Loucy (cell line): ENCODE results near the gene UBL7.

ENCODE experiments used
- H2AFZ ChIP-seq: fragments of 200-600 bp; sonication (generic); 2 replicates; pipeline ENCODE4 v1.6.0; 2016; ENCODE audit warnings: antibody characterized with exemption, mild to moderate bottlenecking, low read length, moderate library complexity
- H3F3A ChIP-seq: fragments of 200-600 bp; 2 replicates; pipeline ENCODE4 v1.6.0; 2016; ENCODE audit warnings: antibody characterized with exemption, low read depth, mild to moderate bottlenecking
- H3K27me3 ChIP-seq: fragments of 200-600 bp; sonication (generic); 2 replicates; pipeline ENCODE4 v1.6.1; 2014; ENCODE audit warnings: low read length, mild to moderate bottlenecking; ENCODE audit not compliant: insufficient read depth, poor library complexity, severe bottlenecking
- H3K36me3 ChIP-seq: fragments of 200-600 bp; sonication (generic); 2 replicates; pipeline ENCODE4 v1.6.1; 2016; ENCODE audit warnings: low read length; ENCODE audit not compliant: insufficient read depth
- H3K4me1 ChIP-seq: fragments of 200-600 bp; sonication (generic); 2 replicates; pipeline ENCODE4 v1.5.1; 2014; ENCODE audit warnings: low read length, mild to moderate bottlenecking; ENCODE audit not compliant: insufficient read depth, poor library complexity, severe bottlenecking
- H3K4me2 ChIP-seq: fragments of 200-600 bp; sonication (generic); 2 replicates; pipeline ENCODE4 v1.6.0; 2014; ENCODE audit warnings: antibody characterized with exemption, low read length, low read depth, mild to moderate bottlenecking; ENCODE audit not compliant: poor library complexity, severe bottlenecking
- H3K4me3 ChIP-seq: fragments of 200-600 bp; sonication (generic); 2 replicates; pipeline ENCODE4 v1.5.1; 2014; ENCODE audit warnings: low read length, mild to moderate bottlenecking, mixed read lengths; ENCODE audit not compliant: poor library complexity, severe bottlenecking
- H3K79me2 ChIP-seq: fragments of 200-600 bp; sonication (generic); 2 replicates; pipeline ENCODE4 v1.6.1; 2014; ENCODE audit warnings: low read length; ENCODE audit not compliant: insufficient read depth
- H3K9ac ChIP-seq: fragments of 200-600 bp; sonication (generic); 2 replicates; pipeline ENCODE4 v1.6.0; 2014; ENCODE audit warnings: mild to moderate bottlenecking, low read depth, low read length, moderate library complexity; ENCODE audit not compliant: poor library complexity, severe bottlenecking
- H3K9me2 ChIP-seq: fragments of 200-600 bp; sonication (generic); replicated peaks from 2 replicates; pipeline ENCODE4 v1.6.1; 2016; ENCODE audit warnings: low read depth, low read length, mixed read lengths
- H3K9me3 ChIP-seq: fragments of 200-600 bp; sonication (generic); 2 replicates; pipeline ENCODE4 v1.6.1; 2014; ENCODE audit warnings: mild to moderate bottlenecking, antibody characterized with exemption, low read length, low read depth; ENCODE audit not compliant: insufficient read depth
- H4K20me1 ChIP-seq: fragments of 200-600 bp; sonication (generic); 2 replicates; pipeline ENCODE4 v1.6.0; 2014; ENCODE audit warnings: antibody characterized with exemption, low read length, mild to moderate bottlenecking; ENCODE audit not compliant: insufficient read depth, poor library complexity, severe bottlenecking
- EZH2phosphoT487 ChIP-seq: fragments of 200-600 bp; IDR thresholded peaks from 2 replicates; pipeline ENCODE4 v1.6.1; 2018; ENCODE audit warnings: antibody characterized with exemption, mild to moderate bottlenecking, moderate library complexity, borderline replicate concordance
- TF ChIP-seq, protein P1 (sequence below): fragments of 200-600 bp; sonication (generic); conservative IDR thresholded peaks from 2 replicates; pipeline ENCODE4 v1.5.1; 2014; ENCODE audit warnings: mild to moderate bottlenecking, antibody characterized with exemption, low read length

UBL7 gene

DNA sequence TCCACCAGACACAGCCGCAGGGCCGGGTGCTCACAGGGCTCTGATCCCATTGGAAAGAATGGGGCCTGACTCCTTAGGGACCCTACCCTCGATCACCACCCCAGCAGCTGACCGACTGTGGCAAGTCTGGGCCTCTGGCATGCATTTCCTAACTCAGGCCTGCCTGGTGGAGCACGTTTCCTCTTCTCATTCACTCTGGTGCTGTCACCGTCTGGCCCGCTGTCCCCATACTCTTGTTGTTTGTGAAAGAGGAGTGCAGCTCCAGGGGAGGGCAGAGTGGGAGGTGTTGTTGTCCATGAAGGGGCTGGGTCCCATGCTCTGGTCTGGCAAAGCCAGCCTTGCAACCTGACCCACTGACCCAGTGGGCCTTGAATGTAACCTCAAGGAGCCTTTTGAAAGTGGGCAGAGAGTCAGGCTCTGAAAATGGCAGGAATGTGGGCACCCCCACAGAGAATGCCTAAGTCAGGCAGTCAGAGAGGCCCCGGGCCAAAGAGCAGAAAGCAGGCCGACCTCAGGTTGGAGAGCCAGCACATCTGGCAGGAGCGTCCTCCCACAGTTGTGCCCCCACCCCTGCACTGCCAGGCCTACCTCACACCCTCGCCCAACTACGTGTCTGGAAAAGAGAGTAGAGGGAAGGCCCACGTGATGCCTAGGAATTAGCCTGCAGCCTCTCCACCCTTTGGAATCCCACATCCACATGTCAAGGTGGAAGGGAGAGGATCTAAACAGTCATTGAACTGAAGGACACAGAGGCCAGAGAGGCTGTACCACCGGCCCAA, 38.1 kb downstream of the UBL7 start:
- peaks cover under 1% of the 10 kb centered on the region; the same call in 1 of the 2 replicates for H3K36me3 ChIP-seq
- H3F3A ChIP-seq, result no peaks in the 10 kb centered on the region
- H4K20me1 ChIP-seq, result peaks cover 17% of the 10 kb centered on the region
- no peaks in the 10 kb centered on the region for H3K9me2 ChIP-seq
- peaks cover 33% of the 10 kb centered on the region for H3K4me1 ChIP-seq
- no peak overlapping the region for H2AFZ ChIP-seq
- TF ChIP-seq, protein P1, sequence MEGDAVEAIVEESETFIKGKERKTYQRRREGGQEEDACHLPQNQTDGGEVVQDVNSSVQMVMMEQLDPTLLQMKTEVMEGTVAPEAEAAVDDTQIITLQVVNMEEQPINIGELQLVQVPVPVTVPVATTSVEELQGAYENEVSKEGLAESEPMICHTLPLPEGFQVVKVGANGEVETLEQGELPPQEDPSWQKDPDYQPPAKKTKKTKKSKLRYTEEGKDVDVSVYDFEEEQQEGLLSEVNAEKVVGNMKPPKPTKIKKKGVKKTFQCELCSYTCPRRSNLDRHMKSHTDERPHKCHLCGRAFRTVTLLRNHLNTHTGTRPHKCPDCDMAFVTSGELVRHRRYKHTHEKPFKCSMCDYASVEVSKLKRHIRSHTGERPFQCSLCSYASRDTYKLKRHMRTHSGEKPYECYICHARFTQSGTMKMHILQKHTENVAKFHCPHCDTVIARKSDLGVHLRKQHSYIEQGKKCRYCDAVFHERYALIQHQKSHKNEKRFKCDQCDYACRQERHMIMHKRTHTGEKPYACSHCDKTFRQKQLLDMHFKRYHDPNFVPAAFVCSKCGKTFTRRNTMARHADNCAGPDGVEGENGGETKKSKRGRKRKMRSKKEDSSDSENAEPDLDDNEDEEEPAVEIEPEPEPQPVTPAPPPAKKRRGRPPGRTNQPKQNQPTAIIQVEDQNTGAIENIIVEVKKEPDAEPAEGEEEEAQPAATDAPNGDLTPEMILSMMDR, result no peak
- no peak for TF ChIP-seq EZH2phosphoT487
- no peak overlapping the region for H3K9ac ChIP-seq
- H3K9me3 ChIP-seq, result no peaks in the 10 kb centered on the region
- H3K79me2 ChIP-seq, result peaks cover 99% of the 10 kb centered on the region
- no peaks in the 10 kb centered on the region for H3K27me3 ChIP-seq
- no peak overlapping the region for H3K4me3 ChIP-seq
- peak overlapping the region; percentile 2 for H3K4me2 ChIP-seq

DNA sequence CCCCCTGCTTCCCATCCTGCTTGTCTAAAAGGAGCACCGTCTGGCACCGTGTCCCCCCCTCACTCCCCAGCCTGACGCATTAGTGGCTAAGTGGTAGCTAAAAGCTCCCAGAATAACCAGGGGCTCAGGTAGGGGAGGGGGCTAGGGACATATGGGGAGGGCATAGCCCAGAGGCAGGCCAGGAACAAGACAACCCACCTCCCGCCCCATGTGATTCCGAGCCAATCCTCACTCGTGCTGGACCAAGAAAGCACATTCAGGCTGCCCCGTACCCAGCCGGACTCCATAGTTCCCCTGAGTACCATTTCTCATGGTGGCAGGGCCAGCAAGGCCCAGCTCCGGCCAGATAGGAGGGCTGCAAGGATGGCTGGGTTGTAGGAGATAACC, 38.7 kb downstream of the UBL7 start:
- peaks cover 13% of the 10 kb centered on the region for H4K20me1 ChIP-seq
- no peak overlapping the region for H2AFZ ChIP-seq
- no peaks in the 10 kb centered on the region for H3F3A ChIP-seq
- no peaks in the 10 kb centered on the region for H3K9me3 ChIP-seq
- H3K79me2 ChIP-seq, result peaks cover 96% of the 10 kb centered on the region
- no peak overlapping the region for H3K4me2 ChIP-seq
- no peak overlapping the region for H3K9ac ChIP-seq
- no peaks in the 10 kb centered on the region for H3K27me3 ChIP-seq
- TF ChIP-seq, protein P1, result no peak
- TF ChIP-seq EZH2phosphoT487, result no peak
- H3K36me3 ChIP-seq, result peaks cover 6% of the 10 kb centered on the region; the same call in 1 of the 2 replicates
- no peaks in the 10 kb centered on the region for H3K9me2 ChIP-seq
- no peak overlapping the region for H3K4me3 ChIP-seq
- peaks cover 33% of the 10 kb centered on the region for H3K4me1 ChIP-seq

DNA sequence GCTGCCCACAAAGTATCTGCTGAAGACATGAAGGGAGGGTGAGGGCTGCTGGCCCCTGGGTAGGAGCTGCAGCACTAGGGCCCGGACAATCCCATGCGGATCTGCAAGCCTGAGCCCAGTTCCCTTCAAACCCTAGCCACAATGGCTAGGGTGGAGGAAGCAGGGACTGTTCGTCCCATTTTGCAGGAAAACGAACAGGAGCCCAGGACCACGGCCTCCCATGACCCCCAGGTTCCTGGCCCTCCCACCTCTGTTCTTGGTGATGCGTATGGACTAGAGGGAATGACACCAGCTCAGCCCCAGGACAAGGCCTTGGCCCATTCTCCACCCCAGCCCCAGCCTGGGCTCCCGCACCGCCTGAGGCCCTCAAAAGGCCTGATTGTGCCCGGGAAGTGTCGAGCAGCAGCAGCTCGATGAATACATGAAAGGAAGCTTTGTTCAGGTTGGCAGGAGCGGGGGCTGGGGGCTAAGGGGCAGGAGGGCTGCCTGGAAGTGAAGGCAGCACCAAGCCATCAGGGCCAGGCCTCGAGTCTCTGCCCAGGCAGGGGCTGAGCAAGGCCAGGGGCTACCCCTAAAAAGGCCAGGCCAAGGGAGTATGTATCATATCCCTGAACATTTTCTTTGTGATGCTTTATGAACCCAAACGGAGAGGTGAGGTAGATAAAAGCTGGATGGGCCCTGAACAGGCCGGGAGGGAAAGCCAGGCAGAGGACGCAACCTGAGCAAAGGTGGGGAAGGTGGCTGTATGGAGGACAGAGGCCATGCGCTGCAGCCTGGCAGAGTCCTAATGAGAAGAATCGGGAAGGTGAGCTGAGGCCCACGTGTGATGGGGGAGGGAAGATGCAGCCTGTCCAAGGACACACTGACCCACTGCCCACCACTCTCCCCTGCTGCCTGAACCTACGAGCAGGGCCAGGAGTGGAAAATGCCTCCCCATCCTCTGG, 39.4 kb downstream of the UBL7 start:
- Histone ChIP-seq H2AFZ (no peak overlapping the region), H3K9ac (peak overlapping the region; percentile 12), H3K27me3 (no peaks in the 10 kb centered on the region), H3K79me2 (peaks cover 94% of the 10 kb centered on the region), H4K20me1 (peaks cover 13% of the 10 kb centered on the region), H3K9me2 (no peaks in the 10 kb centered on the region), H3K4me3 (no peak overlapping the region), H3K4me1 (peaks cover 33% of the 10 kb centered on the region), H3K9me3 (no peaks in the 10 kb centered on the region), H3K4me2 (no peak overlapping the region), H3K36me3 (peaks cover 13% of the 10 kb centered on the region; the same call in 1 of the 2 replicates), H3F3A (no peaks in the 10 kb centered on the region)
- TF ChIP-seq, protein P1, result no peak
- TF ChIP-seq EZH2phosphoT487, result no peak
